ENCODE data around the gene A3GALT2.

DNA sequence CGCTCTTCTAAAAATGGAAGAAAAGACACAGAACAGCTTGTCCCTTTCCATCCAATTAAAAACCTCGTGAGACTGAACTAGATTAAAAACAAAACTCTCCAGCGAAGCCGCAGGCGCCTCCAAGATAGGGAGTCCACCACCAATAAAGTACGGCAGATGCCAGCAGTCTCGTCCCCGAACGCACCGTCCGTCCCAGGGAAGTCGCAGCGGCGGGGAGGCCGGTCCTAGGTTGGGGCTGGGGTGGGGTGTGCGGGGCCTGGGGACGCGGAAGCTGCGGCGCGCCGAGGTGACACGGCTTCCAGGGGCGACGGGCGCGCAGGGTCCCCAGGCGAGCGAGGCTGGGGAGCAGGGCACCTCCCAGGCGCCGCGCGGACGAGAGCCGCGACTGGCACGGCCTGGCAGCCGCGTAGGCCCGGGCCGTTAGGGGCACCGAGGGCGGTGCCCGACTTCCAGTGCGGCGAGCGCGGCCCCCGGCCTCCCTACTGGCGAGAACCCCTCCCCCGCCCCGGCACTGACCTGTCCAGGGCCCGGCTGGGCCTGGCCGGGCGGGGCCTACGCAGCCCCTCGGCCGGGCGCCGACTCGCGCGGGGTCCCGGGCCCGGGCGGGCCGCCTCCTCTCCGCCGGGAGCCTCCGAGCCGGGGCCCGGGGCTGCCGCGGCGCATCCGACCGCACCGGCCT lies 28.3 kb upstream of the A3GALT2 start:
- TF ChIP-seq, protein P1, sequence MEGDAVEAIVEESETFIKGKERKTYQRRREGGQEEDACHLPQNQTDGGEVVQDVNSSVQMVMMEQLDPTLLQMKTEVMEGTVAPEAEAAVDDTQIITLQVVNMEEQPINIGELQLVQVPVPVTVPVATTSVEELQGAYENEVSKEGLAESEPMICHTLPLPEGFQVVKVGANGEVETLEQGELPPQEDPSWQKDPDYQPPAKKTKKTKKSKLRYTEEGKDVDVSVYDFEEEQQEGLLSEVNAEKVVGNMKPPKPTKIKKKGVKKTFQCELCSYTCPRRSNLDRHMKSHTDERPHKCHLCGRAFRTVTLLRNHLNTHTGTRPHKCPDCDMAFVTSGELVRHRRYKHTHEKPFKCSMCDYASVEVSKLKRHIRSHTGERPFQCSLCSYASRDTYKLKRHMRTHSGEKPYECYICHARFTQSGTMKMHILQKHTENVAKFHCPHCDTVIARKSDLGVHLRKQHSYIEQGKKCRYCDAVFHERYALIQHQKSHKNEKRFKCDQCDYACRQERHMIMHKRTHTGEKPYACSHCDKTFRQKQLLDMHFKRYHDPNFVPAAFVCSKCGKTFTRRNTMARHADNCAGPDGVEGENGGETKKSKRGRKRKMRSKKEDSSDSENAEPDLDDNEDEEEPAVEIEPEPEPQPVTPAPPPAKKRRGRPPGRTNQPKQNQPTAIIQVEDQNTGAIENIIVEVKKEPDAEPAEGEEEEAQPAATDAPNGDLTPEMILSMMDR (IDR thresholded peaks at IDR 0.05; ENCODE audit: low read depth, low read length, missing input control), result no peak
- TF ChIP-seq YY1 (IDR thresholded peaks at IDR 0.05), result no peak
